HepG2 (cell line): ENCODE data around the gene PSMC3IP. TPM values are rescaled to one million over a fixed set of nuclear protein-coding genes. Genes with fewer than 3 reads are reported as not detected.

Source experiments
- ATF6 ChIP-seq: sonication (generic); formaldehyde crosslinking; conservative IDR thresholded peaks from 2 replicates; pipeline ENCODE4 v1.4.0; 2020; ENCODE audit warnings: missing genetic modification reagents
- CBX5 ChIP-seq: sonication (generic); formaldehyde crosslinking; IDR thresholded peaks from 2 replicates; pipeline ENCODE4 v1.4.0; 2020; ENCODE audit warnings: missing genetic modification reagents, borderline replicate concordance
- EED ChIP-seq: sonication (generic); formaldehyde crosslinking; IDR thresholded peaks from 2 replicates; pipeline ENCODE4 v1.5.0; 2020; ENCODE audit warnings: mild to moderate bottlenecking, missing genetic modification reagents
- FOXO4 ChIP-seq: sonication (generic); formaldehyde crosslinking; conservative IDR thresholded peaks from 2 replicates; pipeline ENCODE4 v1.8.1; 2023; ENCODE audit warnings: missing genetic modification reagents
- HHEX ChIP-seq: IDR thresholded peaks from 2 replicates; pipeline ENCODE4 v1.6.1; 2016; ENCODE audit warnings: control low read depth
- JDP2 ChIP-seq: sonication (generic); formaldehyde crosslinking; IDR thresholded peaks from 2 replicates; pipeline ENCODE4 v1.8.1; 2022; ENCODE audit warnings: missing genetic modification reagents, borderline replicate concordance
- MAZ ChIP-seq, 2 experiments: sonication (generic) in 1 of 2; formaldehyde crosslinking in 1 of 2; IDR thresholded peaks; 2 replicates each; pipeline versions ENCODE4 v1.5.0 to v1.6.1; 2012 to 2020; ENCODE audit warnings: low read depth in 2 of 2, mild to moderate bottlenecking in 2 of 2, borderline replicate concordance in 1 of 2, improper control_type of control experiment in 1 of 2, low read length in 1 of 2, missing genetic modification reagents in 1 of 2, moderate library complexity in 1 of 2
- NFRKB ChIP-seq: fragments of 450-650 bp; IDR thresholded peaks from 2 replicates; pipeline ENCODE4 v1.6.1; 2017
- NR1H2 ChIP-seq: sonication (generic); formaldehyde crosslinking; IDR thresholded peaks from 2 replicates; pipeline ENCODE4 v1.8.1; 2022; ENCODE audit warnings: low read depth, missing genetic modification reagents, borderline replicate concordance
- POLR2G ChIP-seq: fragments of 200-400 bp; formaldehyde crosslinking; IDR thresholded peaks from 2 replicates; pipeline ENCODE4 v1.6.1; 2018; ENCODE audit warnings: mild to moderate bottlenecking, low read depth, low read length, moderate library complexity
- SRSF9 ChIP-seq: fragments of 200-400 bp; formaldehyde crosslinking; IDR thresholded peaks from 2 replicates; pipeline ENCODE4 v1.6.1; 2018; ENCODE audit warnings: borderline replicate concordance, mild to moderate bottlenecking, low read depth, low read length; ENCODE audit not compliant: insufficient read depth, poor library complexity, severe bottlenecking
- TBX2 ChIP-seq: sonication (generic); formaldehyde crosslinking; IDR thresholded peaks from 2 replicates; pipeline ENCODE4 v1.5.0; 2020; ENCODE audit warnings: missing genetic modification reagents, mild to moderate bottlenecking, borderline replicate concordance
- TIGD3 ChIP-seq: sonication (generic); formaldehyde crosslinking; IDR thresholded peaks from 2 replicates; pipeline ENCODE4 v1.5.1; 2020; ENCODE audit warnings: mild to moderate bottlenecking, missing genetic modification reagents, borderline replicate concordance
- ZBTB10 ChIP-seq: sonication (generic); formaldehyde crosslinking; IDR thresholded peaks from 2 replicates; pipeline ENCODE4 v1.4.0; 2020; ENCODE audit warnings: missing genetic modification reagents, borderline replicate concordance
- ZBTB26 ChIP-seq: IDR thresholded peaks from 2 replicates; pipeline ENCODE4 v1.6.1; 2016; ENCODE audit warnings: missing compliant biosample characterization, missing genetic modification reagents, borderline replicate concordance
- ZNF205 ChIP-seq: IDR thresholded peaks from 2 replicates; pipeline ENCODE4 v1.6.1; 2018; ENCODE audit warnings: missing biosample characterization, missing genetic modification reagents
- ZNF382 ChIP-seq: sonication (generic); formaldehyde crosslinking; IDR thresholded peaks from 2 replicates; pipeline ENCODE4 v1.5.0; 2020; ENCODE audit warnings: missing genetic modification reagents, mild to moderate bottlenecking, borderline replicate concordance
- ZNF589 ChIP-seq: sonication (generic); formaldehyde crosslinking; conservative IDR thresholded peaks from 2 replicates; pipeline ENCODE4 v1.8.0; 2022; ENCODE audit warnings: mild to moderate bottlenecking, moderate library complexity, missing genetic modification reagents
- ZNF614 ChIP-seq: IDR thresholded peaks from 2 replicates; pipeline ENCODE4 v1.6.1; 2018; ENCODE audit warnings: missing biosample characterization, missing genetic modification reagents, inconsistent platforms, borderline replicate concordance
- polyA plus RNA-seq, 8 experiments: library from polyadenylated mRNA; depleted of rRNA in 3 of 8; stranded (reverse) in 7 of 8; unstranded in 1 of 8; fragments of >200 nt; fragmentation: Illumina TruSeq in 4 of 8; extraction: Trizol in 4 of 8; gene quantifications; 2 replicates each; pipeline versions ENCODE4 v1.2.1 to v1.2.3, GENCODE V29; 2011 to 2016; ENCODE audit warnings: low read depth in 4 of 8, missing spikeins in 1 of 8, mixed read lengths in 1 of 8; ENCODE audit not compliant: insufficient read depth in 1 of 8
- total RNA-seq, 5 experiments: library from RNA; depleted of rRNA; stranded (reverse); fragments of >200 nt; fragmentation: Illumina TruSeq; extraction: Trizol; gene quantifications; 2 replicates each; pipeline ENCODE4 v1.2.3, GENCODE V29; 2016; ENCODE audit warnings: low read depth in 1 of 5

PSMC3IP gene
- total and polyA plus RNA-seq, 2 of the 13 experiments (the other 11 are each of a cell fraction or from before 2014, with no cell fraction given), result 6.5 to 22.4 TPM

- peak; percentile 95 for TF ChIP-seq ATF6
- TF ChIP-seq JDP2 (CRISPR knock-in tag), result no peak
- no peak for TF ChIP-seq HHEX (CRISPR knock-in tag)
- no peak; the same call in 1 of the 2 replicates for TF ChIP-seq ZNF589 (CRISPR knock-in tag)
- no peak for TF ChIP-seq FOXO4
- no peak; the same call in 1 of the 2 replicates for TF ChIP-seq ZBTB26 (CRISPR knock-in tag)
- peak; percentile 64; the same call in 1 of the 2 replicates for TF ChIP-seq ZNF205
- TF ChIP-seq EED (CRISPR knock-in tag), result no peak
- peak; percentile 44; the same call in 1 of the 2 replicates for TF ChIP-seq NR1H2 (CRISPR knock-in tag)
- TF ChIP-seq TBX2 (CRISPR knock-in tag), result peak; percentile 82
- peak; percentile 97 for TF ChIP-seq POLR2G
- TF ChIP-seq CBX5 (CRISPR knock-in tag), result peak; percentile 80
- no peak for TF ChIP-seq SRSF9
- TF ChIP-seq ZNF614 (CRISPR knock-in tag), result peak; percentile 93; the same call in 1 of the 2 replicates
- peak; percentile 19; the same call in 1 of the 2 replicates for TF ChIP-seq TIGD3 (CRISPR knock-in tag)
- no peak for TF ChIP-seq NFRKB
- peak; percentile 84 for TF ChIP-seq MAZ (IDR thresholded peaks at IDR 0.05; ENCODE audit: borderline replicate concordance, low read depth, low read length)
- TF ChIP-seq MAZ (CRISPR knock-in tag; IDR thresholded peaks at IDR 0.05; ENCODE audit: low read depth), result peak; percentile 83
- TF ChIP-seq ZNF382 (CRISPR knock-in tag), result no peak
- no peak for TF ChIP-seq ZBTB10 (CRISPR knock-in tag)
Measured at GRCh38 chr17:42577532-42578281, at the start of gene PSMC3IP (continued).
